GM21515 (cell line): ENCODE data around the gene SCP2D1.

ENCODE experiments used
- ATAC-seq: cut with Tn5 transposase; IDR thresholded peaks from one replicate; pipeline ENCODE4 v1.9.1; 2021; ENCODE audit not compliant: unreplicated experiment

Gene SCP2D1

DNA sequence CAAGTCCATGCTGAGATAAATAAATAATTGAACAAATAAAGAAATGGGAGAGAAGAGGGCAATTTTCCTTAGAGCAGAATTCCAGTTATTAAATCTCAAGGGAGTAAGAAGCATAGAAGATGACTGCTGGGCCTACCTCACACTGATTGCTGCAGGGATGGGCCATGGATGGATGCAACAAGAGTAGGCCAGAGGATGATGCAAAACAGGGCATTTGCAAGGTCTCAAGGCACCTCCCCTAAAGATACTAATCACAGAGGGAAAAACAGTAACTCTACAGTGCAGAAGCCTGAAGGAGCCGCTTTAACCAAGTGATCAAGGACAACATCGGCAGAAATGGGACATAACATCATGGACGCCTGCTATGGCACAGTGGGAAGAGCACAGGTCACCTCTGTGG lies 1.7 kb upstream of the SCP2D1 start:
- no peak for ATAC-seq

DNA sequence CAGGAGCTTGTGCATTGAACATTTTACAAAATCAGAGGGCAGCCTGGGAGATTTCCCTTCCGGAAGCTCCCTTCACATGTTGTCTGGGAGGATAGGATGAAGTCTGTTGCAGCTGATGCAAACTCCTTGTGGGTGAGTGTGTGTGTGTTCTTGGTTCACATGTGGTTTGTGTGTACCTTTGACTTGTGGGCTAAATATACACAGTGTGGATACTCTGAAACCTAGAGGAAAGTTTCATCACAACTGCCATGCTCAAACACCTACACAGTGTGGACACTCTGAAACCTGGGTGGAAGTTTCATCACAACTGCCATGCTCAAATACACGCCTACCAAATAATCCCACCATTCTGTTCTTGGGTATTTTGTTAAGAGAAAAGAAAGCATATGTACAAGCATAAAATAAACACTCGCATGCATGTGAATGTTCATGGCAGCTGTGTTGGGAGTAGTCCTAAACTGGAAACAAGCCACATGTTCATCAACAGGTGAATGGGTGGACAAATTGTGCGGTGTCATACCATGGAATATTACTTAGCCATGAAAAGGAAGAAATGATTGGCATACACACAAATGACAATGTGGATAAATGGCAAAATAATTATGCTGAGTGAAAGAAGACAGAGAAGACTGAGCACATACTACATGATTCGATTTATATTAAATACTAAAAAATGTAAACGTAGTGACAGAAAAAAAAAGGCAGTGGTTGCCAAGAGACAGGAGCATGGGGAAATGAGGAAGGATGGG lies 1.8 kb downstream of the SCP2D1 start:
- no peak for ATAC-seq

DNA sequence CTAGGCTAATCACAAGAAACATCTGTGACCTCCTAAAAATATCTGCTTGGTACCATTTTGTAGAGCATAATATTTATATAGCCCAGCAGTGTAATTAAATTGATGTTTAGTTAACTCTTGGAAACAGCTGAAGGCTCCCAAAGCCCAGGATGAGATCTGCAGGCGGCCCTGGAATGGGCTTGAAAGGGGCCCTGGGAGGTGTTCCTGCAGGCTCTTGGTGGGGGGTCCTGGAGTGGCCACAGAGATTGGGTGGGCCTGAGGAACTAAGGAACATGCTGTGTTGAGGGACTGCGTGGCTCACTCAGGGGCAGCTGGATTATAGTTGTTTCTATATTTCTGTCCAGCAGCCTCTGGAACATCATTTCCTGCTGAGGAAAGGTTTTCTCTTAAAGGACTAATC lies 9.2 kb downstream of the SCP2D1 start:
- no peak for ATAC-seq

DNA sequence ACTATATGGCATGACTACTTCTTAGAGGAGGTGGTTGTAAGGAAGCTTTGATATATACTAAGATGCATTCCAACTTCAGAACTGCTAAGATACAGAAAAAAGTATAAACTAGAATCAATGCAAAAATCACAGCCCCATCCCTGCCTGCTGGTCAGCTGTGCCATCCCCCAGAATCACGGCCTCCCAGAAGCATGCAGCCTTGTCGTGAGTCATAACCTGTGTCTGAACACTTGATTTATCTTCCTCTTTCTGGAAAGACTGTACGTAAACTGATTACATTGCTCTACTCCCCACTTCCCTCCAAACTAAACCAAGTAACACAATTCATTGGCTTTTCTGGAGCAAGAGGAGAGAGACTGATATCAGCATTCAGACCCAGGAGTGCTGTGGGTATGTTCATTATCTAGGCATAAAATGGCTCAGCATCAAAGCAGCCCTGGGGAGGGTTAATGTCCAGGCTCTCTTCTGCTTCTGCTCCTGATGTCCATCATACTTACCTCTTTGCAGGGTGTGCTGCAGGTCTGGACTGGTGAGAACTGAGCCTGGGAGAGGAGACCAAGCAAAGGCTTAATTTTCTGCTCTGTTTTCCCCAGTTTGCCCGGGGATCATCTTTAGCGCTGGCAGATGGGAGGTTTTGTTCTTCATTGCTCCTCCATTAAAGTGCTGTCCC lies 18.4 kb downstream of the SCP2D1 start:
- no peak for ATAC-seq

DNA sequence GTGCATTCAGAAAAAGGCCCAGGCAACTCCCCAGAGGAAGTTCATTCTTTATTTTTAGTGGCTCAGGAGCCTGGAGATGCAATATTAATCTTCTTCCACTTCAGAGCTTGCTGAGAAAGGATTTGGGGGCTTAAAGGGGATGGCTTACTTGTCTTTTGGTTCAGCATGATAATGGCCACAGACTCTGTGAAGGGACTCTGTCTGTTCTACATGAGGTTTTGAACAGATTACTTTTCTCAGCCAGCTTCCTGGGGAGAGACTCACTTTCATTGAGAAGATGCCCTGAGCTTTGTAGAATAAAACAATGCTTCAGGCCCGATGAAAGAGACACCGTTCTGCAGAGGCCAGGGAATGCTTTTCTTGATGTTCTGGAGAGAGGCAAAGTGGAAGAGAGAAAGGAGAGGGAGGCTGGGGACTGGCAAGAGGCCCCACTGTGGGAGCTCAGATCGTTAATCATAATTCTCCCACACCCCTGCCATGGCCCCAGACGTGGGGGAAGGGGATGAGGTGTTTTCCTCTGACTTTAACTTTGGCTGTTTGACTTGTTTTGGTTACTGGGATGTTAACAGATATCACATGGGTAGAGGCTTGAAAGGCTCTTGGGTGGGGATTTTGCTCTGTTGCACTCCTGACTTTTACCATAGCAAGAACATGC lies 19.1 kb downstream of the SCP2D1 start:
- no peak for ATAC-seq

DNA sequence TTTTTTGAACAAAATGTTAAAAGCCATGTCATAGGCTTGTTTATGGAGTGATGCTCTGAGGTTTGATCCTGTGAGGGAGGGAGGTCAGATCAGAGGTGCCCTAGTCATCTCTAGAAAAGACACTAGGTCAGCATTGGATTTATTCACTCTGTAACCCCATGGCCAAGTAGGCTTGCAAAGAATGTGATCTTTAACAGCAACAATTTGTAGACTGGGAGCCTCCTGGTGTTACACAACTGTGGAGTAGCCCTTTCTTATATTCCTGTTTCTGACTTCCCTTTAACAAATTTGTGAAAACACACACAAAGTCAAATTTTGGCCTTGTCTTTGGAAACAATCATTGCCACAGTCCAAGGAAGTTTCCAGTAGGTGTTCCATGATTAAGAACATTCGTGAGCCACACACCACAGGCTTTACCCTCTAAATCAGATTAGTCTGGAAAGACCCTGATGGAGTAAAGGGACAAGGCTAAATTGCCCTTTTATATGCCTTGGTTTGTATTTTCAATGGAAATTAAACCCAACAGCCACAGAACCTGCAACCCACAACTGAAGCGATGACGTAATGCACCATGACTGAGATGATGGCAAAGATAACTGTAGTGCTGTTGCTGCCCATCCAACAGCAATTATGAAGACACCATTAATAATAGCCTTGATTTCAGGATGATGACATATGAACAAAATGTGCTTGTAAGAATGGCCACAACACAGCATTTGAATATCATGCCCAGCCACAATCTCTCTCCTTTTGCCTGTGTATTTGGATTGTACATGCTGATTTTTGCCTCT lies 22.1 kb downstream of the SCP2D1 start:
- no peak for ATAC-seq

DNA sequence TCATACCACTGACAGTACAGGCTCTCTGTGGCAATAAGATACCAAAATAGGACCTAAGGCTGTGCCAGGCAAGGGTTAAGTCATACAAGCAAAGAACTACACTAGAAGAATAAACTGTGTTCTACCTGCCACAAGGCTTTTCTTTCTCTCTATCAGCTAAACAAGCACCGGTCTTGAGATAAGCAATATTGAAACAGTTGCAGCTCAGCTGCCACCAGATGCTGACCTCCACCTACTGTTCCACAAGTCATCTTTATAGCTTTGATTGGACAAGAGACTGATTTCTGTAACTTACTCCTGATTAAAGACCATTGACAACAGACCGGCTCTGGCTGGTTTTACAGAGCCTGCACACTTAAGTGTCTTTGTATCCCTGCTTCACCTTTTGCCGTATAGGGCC lies 24.1 kb downstream of the SCP2D1 start:
- ATAC-seq, result no peak

DNA sequence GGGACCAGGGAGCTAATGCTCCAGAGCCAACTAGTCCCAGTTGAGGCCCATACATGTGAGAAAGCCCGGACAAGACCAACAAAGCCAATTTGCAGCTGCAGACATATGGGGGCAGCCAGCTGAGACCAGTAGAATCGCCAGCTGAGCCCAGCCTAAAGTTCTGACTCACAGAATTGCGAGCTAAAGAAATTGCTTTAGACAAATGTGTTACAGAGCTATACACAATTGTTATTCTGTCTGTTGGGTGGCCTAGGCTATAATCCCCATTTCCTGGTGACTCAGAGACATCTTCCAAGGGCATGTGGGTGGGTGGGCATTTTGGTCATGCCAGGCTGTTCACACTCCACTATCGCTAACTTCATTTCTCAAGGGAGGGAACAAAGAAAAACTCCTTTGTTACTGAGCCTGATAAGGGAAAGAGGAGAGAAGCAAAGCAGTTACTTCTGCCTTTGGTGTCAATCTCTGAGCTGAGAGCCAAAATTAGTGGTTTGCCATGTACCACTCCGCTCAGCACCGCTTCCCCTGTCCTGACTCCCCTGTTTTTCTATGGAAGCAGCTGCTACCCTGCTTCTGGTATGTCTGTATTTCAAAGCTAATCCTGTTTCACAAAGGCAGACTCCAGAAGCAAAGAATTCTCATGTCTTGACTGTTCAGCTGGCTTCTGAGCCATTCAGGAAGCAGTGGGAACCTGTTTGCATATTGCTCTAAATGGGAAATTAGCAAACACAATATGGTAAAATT lies 26.1 kb downstream of the SCP2D1 start:
- ATAC-seq, result no peak

DNA sequence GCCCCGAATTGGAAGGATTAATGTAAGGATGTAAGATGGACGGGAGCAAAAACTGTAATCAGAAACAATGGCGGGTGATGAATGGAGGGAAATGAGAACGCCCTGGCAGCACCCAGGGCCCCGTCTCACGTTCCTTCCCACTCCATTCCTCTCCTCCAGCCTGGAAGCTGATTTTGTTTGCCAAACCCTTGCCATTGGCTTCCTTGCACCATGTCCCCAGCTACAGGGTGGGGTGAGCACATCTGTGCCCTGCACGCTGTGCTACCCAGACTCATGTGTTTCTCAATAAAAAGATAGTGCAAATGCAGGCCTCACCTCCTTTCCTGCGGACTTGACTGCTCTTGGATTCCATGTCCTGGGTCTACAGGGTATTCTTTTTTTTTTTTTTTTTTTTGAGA lies 26.7 kb downstream of the SCP2D1 start:
- ATAC-seq, result no peak

DNA sequence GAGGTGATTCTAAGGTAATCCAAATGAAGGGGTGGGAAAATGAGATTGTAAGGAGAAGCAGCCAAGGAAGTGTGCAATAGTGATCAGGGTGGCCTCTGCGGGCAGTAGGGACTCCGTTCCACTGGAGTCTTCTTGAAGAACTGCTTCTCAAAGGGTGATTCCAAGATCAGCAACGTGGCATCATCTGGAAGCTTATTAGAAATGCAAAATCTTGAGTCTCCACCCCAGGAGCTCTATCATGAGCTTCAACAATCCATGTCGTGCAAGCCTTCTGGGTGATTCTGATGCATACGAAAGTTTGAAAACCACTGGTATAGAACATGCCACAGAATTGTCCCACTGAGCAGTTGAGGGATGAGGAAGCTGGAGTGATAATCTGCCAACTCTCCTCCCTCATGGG lies 31.4 kb downstream of the SCP2D1 start:
- ATAC-seq, result no peak

DNA sequence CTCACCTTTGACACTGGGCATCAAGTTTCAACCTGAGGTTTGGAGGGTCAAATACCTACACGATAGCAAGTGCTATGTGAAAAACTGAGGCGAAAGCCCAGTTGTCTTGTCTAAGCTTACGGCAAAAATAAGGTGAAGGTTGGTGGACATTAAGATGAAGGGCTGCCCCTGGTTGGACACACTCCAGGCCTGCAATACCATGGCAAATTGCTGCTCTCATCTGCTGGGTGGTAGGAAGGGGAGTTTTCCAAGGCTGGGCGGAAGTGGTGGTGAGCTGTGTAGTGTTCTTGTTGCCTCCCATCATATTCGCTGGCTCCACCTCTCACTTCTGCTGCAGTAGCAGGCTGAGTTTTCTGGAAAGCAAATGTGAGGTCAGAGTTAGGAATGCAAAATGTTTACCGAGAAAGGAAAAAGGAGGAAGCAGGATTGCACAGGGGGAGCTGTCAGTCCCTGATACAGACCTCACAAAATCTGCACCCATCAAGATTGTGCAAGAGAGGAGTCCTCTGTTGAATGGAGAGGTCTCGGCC lies 33.7 kb downstream of the SCP2D1 start:
- ATAC-seq, result no peak

DNA sequence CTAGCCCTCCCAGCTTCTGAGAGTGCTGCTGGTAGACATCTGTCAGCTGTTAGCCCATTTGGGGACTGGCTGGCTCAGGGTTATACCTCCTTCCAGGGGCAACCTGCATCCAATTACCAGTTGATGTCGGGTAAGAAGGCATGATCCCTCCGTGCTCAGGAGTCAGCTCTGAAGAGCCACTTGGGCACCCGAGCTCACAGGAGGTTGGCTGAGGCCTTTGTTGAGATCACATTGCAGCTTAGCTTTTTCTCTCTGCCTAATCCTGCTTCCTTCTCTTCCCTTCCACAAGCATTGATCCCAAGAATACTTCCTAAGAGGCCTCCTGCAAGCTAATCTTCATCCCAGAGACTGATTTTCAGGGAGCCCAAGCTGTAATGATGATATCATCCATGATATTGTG lies 35.5 kb downstream of the SCP2D1 start:
- no peak for ATAC-seq

DNA sequence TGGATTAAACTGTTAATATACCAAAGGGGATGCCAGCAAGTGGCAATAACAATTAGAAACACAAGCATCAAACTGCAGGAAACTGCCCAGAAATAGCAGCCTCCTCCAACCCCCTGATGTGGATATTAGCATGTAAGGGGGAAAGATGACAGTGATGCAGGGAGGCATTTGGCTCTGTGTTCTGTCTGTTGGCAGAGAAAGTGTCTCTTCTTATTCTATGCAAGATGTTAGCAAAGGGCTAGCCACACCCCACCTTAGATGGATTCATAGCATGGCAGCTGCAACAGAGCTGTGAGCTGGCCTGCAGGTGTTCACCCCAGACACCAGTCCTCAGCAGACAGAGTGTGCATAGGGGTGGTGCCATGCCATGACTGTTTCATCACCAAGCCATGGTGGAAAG lies 38.0 kb downstream of the SCP2D1 start:
- ATAC-seq, result no peak

DNA sequence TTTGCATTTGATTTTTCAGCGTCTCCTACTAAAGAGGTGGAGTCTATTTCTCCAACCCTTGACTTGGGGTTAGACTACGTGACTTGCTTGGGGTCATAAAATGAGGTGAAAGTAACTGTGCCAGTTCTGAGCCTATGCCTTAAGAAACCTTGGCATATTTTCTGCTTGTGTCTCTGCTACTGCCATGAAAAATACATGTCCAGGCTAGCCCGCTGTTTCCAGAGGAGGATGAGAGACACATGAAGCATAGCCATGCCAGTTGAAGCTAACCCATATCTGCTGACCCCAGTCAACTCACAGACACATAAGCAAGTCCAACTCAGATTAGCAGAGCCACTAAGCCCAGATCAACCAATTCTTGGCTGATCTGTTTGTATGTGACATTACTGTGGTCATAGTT lies 38.7 kb downstream of the SCP2D1 start:
- ATAC-seq, result no peak

DNA sequence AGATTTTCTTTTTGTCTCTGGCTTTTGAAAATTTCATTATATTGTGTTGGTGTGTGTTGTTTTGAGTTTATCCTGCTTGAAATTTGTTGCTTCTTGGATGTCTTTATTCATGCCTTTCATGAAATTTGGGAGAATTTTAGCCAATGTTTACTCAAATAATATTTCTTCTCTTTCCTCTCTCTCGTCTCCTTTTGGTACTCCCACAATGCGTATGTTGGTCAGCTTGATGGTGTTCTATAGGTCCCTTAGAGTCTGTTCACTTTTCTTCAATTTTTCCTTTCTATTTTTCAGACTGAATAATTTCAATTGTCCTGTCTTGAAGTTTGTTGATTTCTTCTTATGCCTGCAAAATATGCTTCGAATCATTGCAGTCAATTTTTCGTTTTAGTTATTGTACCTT lies 39.6 kb downstream of the SCP2D1 start:
- ATAC-seq, result no peak

DNA sequence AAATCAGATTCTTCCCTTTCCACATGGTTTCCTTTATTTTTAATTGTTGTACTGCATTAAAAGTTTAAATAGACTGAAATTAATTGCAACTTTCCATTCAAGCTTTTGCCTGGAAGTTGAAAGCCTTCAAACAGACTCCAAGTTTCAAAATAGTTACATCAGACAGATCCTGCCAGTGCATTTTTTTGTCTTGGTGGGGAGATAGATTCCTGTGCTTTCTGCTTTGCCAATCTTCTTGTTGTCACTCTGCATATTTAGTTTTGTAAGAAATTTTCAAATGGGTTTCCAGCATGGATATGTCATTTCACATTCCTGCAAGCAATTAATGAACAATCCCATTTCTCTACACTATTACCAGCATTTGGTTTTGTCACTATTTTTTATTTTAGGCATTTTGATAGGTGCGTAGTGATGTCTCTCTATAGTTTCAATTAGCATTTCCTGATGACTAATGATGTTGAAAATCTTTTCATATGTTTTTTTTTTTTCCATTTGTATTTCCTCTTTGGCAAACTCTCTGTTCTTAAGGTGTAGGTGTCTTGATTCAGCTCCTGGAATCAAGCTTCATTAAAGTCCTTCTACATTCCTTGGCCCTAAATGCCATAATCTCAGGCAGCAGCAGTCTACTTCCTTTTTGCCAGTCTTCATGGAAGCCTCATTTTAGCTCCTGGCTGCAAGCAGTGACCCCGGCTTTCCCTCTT lies 40.5 kb downstream of the SCP2D1 start:
- no peak for ATAC-seq

DNA sequence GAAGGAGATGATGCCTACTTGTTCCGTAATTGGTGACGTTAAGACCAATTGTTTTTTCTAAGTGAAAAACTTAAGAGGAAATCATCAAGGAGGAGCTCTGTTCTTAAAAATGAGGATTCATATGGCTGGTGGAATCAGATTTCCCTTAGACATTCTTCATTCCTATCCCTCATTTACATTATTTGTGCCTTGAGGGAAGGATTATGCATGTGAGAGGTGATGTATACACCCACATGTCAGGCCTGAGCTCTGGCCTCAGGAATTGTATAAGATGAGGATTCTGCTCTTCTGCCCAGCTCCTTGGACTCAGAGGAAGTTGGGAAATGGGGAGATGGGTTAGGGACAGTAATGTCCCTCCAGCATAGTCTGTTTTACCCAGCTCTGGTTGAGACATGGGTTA lies 42.3 kb downstream of the SCP2D1 start:
- ATAC-seq, result no peak

DNA sequence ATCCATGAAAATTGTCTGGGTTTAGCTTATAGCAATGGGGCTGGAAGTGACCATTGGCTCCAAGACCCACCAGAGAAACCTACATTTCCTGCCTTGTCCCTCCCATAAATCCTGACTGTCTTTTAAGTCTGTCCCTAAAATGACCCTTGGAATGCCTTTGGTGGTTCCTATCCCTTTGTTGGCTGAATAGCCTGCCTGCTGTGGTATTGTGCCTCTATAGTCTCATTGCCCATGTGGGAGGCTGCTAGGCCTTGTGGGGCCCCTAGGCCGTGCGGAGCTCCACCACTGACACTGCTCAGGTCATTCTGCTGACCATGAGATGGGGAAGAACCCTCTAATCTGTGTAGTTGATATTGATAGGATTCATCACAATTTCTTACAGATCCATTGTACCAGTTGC lies 43.3 kb downstream of the SCP2D1 start:
- no peak for ATAC-seq

DNA sequence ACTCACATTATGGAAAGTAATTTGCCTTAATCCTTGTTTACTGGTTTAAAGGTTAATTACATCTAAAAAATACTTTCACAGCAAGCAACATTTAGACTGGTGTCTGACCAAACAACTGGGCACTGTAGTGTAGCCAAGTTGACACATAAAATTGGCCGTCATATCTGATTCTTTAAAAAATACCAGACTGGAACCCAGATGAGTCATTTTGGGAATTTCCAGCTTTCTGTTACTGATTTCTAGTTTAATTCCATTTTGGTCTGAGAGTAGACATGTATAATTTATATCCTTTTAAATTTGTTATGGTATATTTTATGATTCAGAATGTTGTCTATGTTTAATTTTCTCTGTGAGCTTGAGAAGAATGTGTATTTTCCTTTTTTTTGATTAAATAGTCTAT lies 44.1 kb downstream of the SCP2D1 start:
- no peak for ATAC-seq

DNA sequence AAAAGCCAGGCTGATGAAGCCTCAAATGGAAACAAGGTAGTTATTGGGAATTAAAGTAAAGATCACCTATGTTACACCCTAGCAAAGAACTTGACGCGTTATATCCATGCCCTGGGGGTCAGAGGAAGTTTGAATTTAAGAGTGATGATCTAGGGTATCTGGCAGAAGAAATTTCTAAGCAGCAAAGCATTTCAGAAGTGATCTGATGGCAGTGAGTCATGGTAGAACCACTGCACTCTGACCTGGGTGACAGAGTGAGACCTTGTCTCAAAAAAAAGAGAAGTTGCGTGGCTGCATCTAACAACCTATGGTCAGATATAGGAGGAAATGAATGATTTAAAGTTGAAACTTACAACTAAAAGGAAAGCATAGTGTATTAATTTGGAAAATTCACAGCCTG lies 45.2 kb downstream of the SCP2D1 start:
- no peak for ATAC-seq
